ENCODE measurements around the gene SERAC1.

DNA sequence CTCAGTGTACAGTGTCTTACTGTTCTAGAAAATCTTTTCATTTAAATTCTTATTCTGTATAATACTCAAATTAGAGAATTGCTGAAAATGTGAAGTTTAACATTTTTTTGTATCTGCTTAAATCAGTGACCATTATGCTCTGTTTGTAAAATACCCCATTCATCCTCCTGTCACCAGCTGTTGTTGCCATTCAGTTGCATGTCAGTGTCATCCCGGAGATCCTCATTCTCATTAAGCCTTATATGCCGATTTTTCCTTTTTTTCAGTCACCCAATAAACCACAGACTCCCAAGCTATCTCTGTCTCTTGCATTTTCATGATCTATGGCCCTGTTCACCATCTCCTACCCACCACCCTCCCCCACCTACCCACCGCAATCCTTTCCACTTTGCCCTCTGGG lies 20.5 kb upstream of the SERAC1 start:
- TF ChIP-seq FOSL2 (IDR thresholded peaks at IDR 0.05) (no peak), FOSL2 (CRISPR knock-in tag; IDR thresholded peaks at IDR 0.05) (no peak), CHD2 (IDR thresholded peaks at IDR 0.05; ENCODE audit: low read length, partially characterized antibody) (no peak), CBX2 (IDR thresholded peaks at IDR 0.05; ENCODE audit: borderline replicate concordance, low read depth) (no peak)
- TF ChIP-seq, protein P1, sequence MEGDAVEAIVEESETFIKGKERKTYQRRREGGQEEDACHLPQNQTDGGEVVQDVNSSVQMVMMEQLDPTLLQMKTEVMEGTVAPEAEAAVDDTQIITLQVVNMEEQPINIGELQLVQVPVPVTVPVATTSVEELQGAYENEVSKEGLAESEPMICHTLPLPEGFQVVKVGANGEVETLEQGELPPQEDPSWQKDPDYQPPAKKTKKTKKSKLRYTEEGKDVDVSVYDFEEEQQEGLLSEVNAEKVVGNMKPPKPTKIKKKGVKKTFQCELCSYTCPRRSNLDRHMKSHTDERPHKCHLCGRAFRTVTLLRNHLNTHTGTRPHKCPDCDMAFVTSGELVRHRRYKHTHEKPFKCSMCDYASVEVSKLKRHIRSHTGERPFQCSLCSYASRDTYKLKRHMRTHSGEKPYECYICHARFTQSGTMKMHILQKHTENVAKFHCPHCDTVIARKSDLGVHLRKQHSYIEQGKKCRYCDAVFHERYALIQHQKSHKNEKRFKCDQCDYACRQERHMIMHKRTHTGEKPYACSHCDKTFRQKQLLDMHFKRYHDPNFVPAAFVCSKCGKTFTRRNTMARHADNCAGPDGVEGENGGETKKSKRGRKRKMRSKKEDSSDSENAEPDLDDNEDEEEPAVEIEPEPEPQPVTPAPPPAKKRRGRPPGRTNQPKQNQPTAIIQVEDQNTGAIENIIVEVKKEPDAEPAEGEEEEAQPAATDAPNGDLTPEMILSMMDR (IDR thresholded peaks at IDR 0.05), result no peak
- TF ChIP-seq, protein P2, sequence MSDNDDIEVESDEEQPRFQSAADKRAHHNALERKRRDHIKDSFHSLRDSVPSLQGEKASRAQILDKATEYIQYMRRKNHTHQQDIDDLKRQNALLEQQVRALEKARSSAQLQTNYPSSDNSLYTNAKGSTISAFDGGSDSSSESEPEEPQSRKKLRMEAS (IDR thresholded peaks at IDR 0.05), result no peak

Data from A549 (cell line).